Neural progenitor cell (in vitro differentiated cells): Measurements from ENCODE around the gene GPNMB.

Experiments used
- EZH2 ChIP-seq: fragments of 200-600 bp; sonication (generic); IDR thresholded peaks from 2 replicates; pipeline ENCODE4 v1.6.1; 2017; ENCODE audit warnings: antibody characterized with exemption, mild to moderate bottlenecking, moderate library complexity
- TF ChIP-seq, protein P1 (sequence below): fragments of 200-600 bp; sonication (generic); IDR thresholded peaks from 2 replicates; pipeline ENCODE4 v1.5.1; 2017; ENCODE audit warnings: antibody characterized with exemption, mild to moderate bottlenecking

DNA sequence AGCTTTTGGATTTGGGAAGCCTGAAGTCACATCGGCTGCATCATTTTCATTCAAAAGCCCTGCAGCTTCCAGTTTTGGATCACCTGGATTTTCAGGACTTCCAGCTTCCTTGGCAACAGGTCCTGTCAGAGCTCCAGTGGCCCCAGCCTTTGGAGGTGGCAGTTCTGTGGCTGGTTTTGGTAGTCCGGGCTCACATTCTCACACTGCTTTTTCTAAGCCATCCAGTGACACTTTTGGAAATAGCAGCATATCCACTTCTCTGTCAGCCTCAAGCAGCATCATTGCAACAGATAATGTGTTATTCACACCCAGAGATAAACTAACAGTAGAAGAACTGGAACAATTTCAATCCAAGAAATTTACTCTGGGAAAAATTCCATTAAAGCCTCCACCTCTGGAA, 46.2 kb upstream of the GPNMB start:
- TF ChIP-seq, protein P1, sequence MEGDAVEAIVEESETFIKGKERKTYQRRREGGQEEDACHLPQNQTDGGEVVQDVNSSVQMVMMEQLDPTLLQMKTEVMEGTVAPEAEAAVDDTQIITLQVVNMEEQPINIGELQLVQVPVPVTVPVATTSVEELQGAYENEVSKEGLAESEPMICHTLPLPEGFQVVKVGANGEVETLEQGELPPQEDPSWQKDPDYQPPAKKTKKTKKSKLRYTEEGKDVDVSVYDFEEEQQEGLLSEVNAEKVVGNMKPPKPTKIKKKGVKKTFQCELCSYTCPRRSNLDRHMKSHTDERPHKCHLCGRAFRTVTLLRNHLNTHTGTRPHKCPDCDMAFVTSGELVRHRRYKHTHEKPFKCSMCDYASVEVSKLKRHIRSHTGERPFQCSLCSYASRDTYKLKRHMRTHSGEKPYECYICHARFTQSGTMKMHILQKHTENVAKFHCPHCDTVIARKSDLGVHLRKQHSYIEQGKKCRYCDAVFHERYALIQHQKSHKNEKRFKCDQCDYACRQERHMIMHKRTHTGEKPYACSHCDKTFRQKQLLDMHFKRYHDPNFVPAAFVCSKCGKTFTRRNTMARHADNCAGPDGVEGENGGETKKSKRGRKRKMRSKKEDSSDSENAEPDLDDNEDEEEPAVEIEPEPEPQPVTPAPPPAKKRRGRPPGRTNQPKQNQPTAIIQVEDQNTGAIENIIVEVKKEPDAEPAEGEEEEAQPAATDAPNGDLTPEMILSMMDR: no peak
- TF ChIP-seq EZH2: no peak
